IPS DF 19.7 (cell line): ENCODE data around the gene RPP25L.
"Not testable (repeated sequence)": the region's sequence is repeated elsewhere in the genome, so short reads cannot be mapped to it uniquely, and the experiment has no call there.

ENCODE experiments used
- DNase-seq: peaks from one replicate; pipeline ENCODE4 v3.0.0-alpha.2; 2013; ENCODE audit warnings: low read depth, low spot score

Gene RPP25L, protein sequence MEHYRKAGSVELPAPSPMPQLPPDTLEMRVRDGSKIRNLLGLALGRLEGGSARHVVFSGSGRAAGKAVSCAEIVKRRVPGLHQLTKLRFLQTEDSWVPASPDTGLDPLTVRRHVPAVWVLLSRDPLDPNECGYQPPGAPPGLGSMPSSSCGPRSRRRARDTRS

DNA sequence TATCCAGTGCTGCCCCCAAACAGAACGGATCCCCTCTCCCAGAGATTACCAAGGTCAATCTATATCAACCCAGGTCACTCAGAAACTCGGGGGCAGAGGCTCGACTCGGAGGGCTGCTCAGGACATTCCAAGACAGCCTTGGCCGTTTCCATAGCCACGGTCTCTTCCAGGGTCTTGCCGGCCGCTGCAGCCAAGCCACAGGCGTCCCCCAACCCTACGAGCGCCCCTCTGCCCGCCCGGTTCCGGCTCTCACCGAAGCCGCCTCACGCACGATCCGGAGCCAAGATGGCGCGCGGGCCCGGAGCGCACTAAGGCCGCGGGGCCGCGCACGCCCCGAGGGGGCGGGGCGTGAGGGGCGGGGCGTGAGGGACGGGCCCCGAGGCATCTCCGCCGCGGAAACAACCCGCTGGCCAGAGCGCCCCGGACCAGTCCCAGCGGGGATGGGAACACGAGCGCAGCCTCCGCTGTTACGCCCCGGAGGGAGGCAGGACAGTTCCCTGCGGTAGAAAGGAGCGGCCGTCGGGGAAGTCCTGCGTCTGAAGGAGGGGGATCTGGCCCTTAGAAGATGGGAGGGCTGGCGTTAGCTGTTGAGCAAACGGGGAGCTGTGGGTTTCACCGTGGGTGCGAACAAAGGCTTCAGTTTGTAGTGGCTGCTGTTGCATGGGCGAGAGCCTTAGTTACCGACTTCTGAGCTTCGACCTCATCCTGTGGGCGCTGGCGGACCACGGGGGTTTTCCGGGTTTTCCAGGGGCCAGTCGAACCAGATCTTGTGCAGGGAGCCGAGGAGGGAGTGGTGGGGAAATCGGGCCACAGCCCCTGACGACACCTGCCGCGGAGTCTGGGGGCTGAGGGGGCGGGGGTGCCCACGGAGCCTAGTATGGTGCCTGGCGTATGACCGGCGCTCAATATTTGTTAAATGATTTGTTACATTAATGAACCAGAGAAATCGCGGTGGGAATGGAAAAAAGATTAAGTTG lies at the start of gene RPP25L:
RPP25L (minus strand) TSS at position 287 of the 977 bp plus-strand sequence. CDS start 801 bp downstream, outside the sequence.
- DNase-seq, result no peak

DNA sequence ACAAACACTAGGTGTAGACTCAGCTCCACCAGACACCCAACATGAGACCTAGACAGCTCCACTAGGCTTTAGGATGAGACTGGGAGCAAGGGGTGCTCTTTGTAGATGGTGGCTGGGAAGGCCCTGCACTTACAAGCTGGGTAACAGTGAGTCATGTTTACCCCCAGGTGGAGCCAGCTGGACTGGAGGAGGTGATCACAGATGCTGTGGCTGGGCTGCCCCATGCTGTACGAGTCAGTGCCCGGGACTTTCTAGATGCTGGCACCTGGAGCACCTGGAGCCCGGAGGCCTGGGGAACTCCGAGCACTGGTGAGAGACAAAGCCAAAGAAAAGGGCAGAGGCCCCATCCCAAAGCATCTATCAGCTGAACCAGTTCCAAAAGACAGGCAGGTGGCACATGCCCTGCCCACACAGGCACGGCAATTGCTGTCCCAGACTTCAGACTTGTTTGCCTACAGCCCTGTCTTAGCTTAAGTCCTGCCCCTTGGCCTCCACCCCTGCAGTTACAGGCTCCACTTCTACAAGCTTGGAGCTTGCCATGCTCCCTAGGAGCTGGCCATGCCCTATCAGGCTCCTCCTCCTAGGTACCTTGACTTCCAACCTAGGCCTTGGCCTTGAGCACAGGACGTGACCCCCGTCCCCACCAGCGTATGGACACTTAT lies 47.8 kb upstream of the RPP25L start:
- DNase-seq, result no peak

DNA sequence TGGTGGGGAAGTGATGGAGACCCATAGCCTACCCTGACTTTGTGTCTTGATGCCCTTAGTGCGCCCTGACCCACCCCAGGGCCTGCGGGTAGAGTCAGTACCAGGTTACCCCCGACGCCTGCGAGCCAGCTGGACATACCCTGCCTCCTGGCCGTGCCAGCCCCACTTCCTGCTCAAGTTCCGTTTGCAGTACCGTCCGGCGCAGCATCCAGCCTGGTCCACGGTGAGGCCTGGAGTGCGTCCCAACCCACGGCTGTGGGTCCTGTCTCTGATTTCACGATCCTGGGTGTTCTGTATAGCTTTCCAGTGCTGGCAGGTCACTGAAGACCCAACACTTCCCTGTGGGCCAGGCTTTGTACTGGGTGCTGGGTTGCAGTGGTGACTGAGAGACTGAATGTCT lies 46.6 kb upstream of the RPP25L start:
- no peak for DNase-seq

DNA sequence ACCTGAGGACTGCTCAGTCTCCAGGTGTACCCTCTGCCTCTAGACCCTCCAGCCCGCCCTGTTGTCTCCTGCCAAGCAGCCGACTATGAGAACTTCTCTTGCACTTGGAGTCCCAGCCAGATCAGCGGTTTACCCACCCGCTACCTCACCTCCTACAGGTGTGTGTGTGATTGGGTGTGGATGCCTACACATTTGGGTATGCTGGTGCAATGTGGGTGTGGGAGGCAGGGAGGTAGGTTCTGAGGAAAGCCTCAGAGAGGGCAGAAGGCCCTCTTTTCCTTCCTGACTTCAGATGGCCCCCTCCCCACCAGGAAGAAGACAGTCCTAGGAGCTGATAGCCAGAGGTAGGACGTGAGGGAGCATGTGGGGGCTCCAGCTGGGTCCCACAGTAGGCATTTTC lies 45.1 kb upstream of the RPP25L start:
- no peak for DNase-seq

DNA sequence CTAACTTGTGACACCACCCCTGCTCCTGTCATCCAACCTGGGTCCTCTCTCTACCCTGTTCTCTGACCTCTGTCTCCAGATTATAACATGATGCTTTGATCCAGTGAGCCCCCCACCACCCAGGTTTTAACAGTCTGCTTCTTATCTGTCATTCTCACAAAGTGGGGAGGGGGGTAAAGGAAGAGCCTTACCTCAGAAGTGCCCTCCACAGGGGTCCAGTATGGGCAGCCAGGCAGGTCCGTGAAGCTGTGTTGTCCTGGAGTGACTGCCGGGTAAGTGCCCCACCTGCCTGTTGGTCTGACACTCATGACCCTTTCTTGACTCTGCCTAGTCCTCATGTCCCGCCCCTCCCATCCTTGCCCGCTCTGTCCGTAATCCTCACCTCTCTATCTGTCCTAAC lies 43.5 kb upstream of the RPP25L start:
- DNase-seq, result no peak

DNA sequence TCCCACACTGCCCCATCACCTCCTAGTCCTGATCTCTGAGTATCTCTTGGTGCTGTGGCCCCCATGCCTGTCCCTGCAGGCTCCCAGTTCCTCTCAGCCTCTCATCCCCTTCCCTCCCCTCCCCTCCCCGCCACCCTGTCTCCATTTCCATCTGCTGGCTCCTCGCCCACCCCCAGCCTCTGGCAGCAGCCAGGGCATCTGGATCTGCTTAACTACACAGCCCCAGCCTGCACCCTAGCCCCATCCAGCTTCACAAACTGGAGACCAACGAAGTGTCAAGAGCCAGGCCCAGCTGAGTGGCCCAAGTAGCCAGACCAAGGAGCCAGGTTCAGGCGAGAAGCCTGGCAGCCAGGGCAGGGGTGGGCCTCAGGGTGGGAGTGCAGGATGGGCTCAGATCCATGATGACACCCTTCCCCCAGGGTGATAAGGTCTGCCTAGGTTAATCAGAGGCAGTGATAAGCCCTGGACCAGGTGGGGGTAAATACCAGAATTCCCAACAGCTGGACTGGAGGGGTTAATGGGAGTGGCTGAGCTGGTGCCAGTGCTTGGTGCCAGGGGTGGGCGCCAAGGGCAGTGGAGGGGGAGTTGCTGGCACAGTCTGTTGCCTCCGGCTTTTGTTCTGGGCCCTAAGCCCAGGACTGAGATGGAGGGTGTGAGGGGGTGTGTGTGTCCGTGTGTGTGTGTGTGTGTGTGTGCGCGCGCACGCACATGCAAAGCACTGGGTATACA lies 42.6 kb upstream of the RPP25L start:
- DNase-seq, result no peak

DNA sequence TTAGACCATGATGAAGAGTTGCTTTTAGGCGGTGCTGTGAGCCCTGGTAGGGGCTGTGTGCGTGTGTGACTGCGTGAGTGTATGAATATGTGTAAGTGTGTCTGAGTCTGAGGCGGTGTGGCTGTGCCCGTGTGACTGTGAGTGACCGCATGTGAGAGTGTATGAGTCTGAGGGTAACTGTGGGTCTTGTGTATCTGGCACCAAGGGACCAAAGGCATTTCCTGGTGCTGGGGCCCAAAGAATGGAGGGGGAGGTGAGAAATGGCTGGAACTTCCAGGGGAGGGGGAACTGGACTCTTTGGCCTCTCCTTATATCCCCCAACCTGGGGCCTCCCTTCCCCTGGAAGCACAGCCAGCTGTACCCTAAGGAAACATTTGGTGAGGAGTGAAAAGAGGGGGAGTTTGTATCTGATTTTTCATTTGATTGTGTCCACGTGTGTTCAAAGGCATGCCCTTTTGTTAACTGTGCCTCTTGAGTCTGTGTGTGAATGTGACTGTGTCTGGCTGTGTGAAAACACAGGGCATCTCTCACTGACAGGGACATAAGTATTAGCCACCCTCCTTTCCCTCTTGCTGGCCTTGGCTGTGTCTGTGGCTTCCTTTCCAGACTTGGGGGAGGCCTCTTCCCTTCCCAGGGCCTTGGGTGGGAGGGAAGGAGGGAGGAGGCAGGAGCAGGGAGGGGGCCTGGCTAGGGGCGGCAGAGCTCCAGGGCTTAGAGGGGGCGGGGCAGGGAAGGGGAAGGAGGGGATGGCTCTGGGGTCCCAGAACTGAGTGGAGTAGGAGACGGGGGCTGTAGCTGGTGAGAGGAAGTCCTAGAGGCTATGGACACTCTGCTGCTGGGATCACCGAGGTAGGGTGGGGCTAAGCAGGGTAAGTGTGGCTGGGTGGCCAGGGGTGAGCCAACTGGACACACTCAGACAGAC lies 41.5 kb upstream of the RPP25L start:
- DNase-seq, result no peak

DNA sequence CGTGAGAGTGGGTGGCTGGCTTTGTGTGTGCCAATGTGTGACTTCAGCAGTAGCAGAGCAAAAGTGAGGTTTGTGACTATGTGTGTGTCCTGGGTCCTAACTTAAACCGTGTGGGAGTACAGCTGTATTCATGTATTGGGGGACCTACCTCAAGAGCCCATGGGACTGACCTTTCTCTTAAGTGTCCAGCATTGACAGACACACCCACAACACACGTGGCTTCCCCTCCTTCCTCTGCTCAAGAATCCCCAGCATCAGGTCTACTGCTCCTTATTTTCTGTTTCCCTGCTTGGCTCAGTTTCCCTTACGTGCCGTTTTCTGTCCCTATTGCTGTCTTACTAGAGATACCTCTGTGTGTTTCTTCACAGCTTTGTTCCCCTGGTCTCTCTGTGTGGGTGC lies 40.7 kb upstream of the RPP25L start:
- no peak for DNase-seq

DNA sequence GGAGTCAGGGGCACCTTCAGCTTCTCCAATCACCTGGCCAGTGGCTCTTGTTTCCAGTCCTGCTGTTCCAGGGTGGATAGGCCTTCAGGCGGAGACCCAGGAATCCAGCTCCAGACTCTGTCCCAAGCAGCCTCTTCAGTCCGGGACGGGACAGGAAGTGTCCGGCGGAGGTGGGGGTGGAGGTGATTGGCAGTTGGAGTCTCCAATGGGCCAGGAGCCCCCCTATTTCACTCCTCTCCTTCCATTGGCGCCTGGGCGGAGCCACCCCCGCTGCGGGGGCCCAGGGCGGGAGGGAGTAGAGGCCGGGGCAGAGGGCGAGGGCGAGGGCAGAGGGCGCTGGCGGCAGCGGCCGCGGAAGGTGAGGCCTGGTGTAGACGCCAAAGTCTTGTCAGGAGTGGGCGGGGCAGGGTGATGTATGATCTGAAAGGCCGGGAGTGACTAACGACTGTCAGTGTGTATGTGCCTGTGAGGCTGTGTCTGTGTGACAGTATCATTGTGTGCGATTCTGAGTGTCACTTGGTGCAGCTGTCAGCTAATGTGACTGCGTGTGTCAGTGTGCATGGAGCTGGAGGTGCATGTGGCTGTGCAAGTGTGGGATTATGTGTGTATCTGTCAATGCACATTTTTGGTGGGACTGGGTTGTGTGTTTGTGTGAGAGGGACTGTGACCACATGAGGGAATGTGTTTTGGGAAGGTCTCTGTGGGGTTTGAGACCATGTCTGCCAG lies 40.1 kb upstream of the RPP25L start, which contains the start of gene IL11RA:
IL11RA (plus strand) TSS at position 310 of the 726 bp plus-strand sequence. CDS start 3,033 bp downstream, outside the sequence.
- peak; percentile 90 for DNase-seq

DNA sequence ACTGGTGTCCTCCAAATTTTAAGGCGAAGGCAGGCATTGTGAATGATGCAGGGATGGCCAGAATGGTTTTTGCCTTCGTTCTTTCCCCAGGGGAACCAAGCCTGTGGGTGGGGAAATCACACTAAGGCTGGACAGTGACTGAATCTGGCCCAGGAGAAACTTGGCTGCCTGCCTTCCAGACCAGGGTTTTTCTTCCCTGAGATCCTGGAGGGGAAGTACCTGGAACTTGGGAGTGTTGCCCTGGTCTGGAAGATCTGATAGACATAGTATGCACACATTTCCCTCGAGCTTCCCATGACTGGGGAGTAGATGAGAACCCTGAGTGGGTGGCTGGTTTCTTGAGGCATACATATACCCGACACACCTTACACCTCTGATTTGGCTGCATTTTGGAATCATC lies 39.4 kb upstream of the RPP25L start:
- no peak for DNase-seq

DNA sequence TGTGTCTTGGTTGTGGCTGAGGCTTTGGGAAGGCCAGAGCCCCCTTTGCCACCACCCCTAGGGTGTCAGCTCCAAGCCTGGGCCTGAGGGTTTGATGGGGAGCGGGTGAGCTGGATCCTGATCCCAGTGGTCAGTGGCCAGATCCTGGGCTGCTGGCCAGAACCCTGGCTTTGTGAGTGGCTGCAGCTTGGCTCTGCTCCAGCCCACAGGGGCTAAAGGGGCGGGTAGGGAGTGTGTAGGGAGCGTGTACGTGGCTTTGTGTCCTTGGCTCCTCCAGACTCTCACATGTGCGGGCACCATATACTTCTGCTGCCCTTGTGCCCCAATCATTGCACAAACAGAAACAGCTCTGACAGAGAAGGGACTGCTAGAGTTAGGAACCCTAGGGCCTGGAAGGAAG lies 38.9 kb upstream of the RPP25L start:
- DNase-seq, result no peak

DNA sequence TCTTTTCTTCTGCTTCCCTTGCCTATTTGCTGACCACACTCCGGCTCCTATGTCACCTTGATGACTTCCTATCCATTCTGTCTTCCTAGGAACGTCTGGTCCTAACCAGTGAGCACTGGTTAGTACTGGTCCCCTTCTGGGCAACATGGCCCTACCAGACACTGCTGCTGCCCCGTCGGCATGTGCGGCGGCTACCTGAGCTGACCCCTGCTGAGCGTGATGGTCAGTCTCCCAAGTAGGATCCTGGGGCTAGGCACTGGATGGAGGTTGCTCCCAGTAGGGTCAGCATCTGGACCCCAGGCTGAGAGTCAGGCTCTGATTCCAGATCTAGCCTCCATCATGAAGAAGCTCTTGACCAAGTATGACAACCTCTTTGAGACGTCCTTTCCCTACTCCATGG lies 36.8 kb upstream of the RPP25L start:
- no peak for DNase-seq

DNA sequence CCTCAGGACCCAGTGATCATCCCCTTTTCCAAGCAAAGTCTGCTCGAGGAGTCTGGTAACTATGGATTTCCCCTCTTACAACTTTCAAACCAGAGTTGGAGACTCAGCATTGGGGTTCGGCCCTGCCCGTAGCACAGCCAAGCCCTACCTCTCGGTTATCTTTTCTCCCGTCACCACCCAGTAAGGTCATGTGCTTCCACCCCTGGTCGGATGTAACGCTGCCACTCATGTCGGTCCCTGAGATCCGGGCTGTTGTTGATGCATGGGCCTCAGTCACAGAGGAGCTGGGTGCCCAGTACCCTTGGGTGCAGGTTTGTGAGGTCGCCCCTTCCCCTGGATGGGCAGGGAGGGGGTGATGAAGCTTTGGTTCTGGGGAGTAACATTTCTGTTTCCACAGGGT lies 35.8 kb upstream of the RPP25L start:
- DNase-seq, result no peak

DNA sequence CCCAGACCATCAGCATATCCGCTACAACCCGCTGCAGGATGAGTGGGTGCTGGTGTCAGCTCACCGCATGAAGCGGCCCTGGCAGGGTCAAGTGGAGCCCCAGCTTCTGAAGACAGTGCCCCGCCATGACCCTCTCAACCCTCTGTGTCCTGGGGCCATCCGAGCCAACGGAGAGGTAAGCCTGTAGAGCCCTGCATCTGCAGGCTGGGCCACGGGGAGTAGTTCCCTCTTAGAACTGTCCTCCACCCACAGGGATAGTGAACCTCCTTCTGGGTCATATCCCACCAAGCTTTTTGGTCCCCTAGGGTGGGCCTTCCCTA lies 35.1 kb upstream of the RPP25L start:
- no peak for DNase-seq

DNA sequence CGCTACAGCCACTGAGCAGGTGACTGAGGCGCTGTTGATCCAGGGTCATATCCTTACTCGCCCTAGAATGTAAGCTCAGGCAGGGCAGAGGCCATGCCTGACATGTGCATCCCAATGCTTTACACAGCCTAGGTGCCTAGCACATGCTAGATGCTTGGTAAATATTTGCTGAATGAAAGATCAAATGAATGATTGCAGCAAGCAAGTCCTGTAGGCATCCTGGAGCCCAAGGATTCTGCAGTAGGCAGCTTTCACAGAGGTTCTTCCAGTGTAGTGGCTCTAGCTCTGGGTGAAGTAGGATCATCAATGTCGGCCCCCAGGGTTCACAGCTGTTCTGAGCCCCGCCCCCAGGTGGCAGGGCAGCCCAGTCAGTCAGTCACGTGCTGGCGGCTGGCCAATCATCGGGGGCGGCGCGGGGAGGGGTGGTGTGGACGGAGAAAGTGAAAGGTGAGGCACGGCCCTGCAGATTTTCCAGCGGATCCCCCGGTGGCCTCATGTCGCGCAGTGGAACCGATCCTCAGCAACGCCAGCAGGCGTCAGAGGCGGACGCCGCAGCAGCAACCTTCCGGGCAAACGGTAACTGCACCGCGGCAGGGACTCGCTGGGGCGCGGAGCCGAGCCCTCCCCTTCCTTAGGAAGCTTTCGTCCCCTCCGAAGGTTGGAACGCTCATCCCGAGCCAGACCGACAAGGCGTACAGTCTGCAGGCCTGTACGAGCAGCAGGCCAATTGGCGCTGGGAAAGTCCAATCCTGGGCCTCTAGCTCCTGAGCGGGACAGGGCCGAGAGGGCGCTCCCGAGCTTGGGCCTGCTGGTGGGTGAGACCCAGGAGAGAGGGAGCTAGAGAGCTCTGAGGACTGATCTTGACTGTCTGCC lies 34.5 kb upstream of the RPP25L start, which contains the start of gene GALT:
GALT (plus strand) TSS at position 465 of the 873 bp plus-strand sequence; CDS start at position 495, 30 bp downstream.
- DNase-seq, result no peak

DNA sequence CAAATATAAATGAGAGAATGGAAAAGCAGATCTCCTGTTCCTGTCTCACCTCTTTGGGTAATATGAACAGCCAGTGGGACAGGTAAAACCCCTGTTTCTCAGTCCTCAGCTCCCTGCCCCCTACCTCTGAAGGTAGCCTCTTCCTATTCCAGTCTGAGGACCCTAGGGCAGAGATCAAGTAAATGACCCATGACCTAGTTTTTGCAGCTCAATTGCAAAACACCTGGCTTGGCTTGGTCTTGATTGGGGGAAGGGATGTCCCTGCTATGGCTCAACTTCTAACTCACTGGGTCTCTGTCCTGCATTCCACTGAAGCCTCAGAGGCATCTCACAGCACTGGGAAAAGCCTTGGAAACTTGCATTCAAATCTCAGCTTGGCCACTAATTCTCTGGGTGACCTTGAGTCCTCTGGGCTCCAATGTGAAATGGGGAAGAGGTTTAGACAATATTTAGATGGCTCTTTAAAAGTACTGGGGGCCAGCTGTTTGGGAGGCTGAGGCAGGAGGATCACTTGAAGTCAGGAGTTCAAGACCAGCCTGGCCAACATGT lies 32.9 kb upstream of the RPP25L start:
- no peak for DNase-seq

DNA sequence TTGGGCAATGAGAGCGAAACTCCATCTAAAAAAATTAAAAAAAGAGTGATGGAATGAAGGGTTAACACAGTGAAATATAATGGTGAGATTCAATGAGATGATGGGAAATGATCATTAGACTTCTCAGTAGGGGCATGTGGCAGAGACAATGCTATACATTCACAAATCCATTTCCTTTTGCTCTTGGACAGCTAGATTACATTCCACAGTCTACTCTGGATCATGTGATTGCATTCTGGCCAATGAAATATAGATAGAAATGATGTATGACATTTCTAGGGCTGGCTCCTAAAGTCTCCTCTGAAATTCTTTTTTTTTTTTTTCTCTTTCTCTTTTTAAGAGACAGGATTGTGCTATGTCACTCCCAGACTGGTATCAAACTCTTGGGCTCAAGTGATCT lies 30.8 kb upstream of the RPP25L start:
- no peak for DNase-seq

DNA sequence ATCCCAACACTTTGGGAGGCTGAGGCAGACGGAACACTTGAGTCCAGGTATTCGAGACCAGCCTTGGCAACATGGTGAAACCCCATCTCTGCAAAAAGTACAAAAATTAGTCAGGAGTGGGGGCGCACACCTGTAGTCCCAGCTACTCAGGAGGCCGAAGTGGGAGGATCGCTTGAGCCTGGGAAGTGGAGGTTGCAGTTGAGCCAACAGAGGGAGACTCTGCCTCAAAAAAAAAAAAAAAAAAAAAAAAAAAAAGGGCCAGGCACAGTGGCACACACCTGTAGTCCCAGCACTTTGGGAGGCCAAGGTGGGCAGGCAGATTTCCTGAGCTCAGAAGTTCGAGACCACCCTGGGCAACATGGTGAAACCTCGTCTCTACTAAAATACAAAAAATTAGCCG lies 27.4 kb upstream of the RPP25L start:
- not testable (repeated sequence) for DNase-seq

DNA sequence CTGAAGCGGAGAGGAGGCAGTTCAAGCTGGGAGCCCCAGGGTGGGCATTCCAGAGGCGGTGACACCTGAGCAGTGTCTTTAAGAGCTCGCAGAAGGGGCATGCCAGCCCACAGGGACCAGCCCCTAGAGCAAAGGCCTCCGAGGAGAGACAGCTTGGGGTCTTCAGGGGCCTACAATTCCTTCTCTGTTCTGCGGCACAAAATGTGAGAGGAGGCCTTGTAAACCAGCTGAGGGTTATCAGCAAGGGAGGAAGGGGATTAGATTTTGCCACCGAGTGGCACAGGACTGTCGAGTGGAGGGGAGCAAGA lies 26.2 kb upstream of the RPP25L start:
- DNase-seq, result no peak
